HepG2 (cell line): ENCODE results near the gene TRANK1. TPM values are rescaled to one million over a fixed set of nuclear protein-coding genes. Genes with fewer than 3 reads are reported as not detected.

ENCODE experiments used
- ATAC-seq: fragments of 200-7000 bp; cut with Tn5 transposase; 3 replicates; pipeline ENCODE4 v1.9.1; 2020; ENCODE audit warnings: mild to moderate bottlenecking, moderate library complexity
- BruUV-seq: library from RNA; stranded (reverse); fragments of 400-500 nt; replicated peaks from 2 replicates; lab custom pipeline; 2021; lab: Mats Ljungman, UMichigan
- CTCF ChIA-PET: fragments of 300-600 bp; formaldehyde crosslinking; extraction: SDS; loops from one replicate; lab custom pipeline; 2021; ENCODE audit warnings: low total read pairs, inconsistent platforms, low intra/inter-chr PET ratio; lab: Yijun Ruan, JAX
- POLR2A ChIA-PET: fragments of 350-600 bp; sonication (Branson Sonifier 250); formaldehyde crosslinking; loops from one replicate; lab custom pipeline; 2020; ENCODE audit warnings: antibody characterized with exemption, inconsistent platforms; lab: Yijun Ruan, JAX
- DNase-seq: peaks from one replicate; pipeline ENCODE4 v3.0.0-alpha.2; 2015; ENCODE audit warnings: low spot score
- FAIRE-seq: peaks from 3 replicates; lab custom pipeline; 2011; peaks lifted over from hg19 to GRCh38; lab: Jason Lieb, UNC
- H2AFZ ChIP-seq: one replicate; pipeline ENCODE4 v1.6.1; 2011; ENCODE audit warnings: low read length, inconsistent platforms
- H3K27ac ChIP-seq: fragments of 300-600 bp; 3 replicates; pipeline ENCODE4 v1.8.0; 2011; ENCODE audit warnings: mixed run types, mild to moderate bottlenecking, mixed read lengths, low read length, inconsistent platforms; ENCODE audit not compliant: insufficient read depth; ENCODE audit errors: extremely low read length
- H3K27me3 ChIP-seq, 2 experiments: fragments of 200-600 bp in 1 of 2; 2 replicates in 1 of 2; 3 replicates in 1 of 2; pipeline versions ENCODE4 v1.6.0 to v1.8.0; 2011; ENCODE audit warnings: low read length in 2 of 2, mild to moderate bottlenecking in 2 of 2, moderate library complexity in 2 of 2, inconsistent platforms in 1 of 2; ENCODE audit not compliant: insufficient read depth in 2 of 2, control insufficient read depth in 1 of 2
- H3K36me3 ChIP-seq, 2 experiments: fragments of 200-600 bp in 1 of 2; replicated peaks in 1 of 2; 2 replicates in 1 of 2; 3 replicates in 1 of 2; pipeline versions ENCODE4 v1.5.1 to v1.8.0; 2011; ENCODE audit warnings: low read length in 2 of 2, inconsistent platforms in 1 of 2; ENCODE audit not compliant: insufficient read depth in 2 of 2, control insufficient read depth in 1 of 2
- H3K4me1 ChIP-seq: 2 replicates; pipeline ENCODE4 v1.5.1; 2012; ENCODE audit warnings: low read length, inconsistent platforms; ENCODE audit not compliant: insufficient read depth
- H3K4me2 ChIP-seq: 2 replicates; pipeline ENCODE4 v1.6.0; 2011; ENCODE audit warnings: low read depth, low read length, inconsistent platforms
- H3K4me3 ChIP-seq, 3 experiments: fragments of 200-600 bp in 1 of 3; sonication (generic), shearing (Covaris generic) in 1 of 3; replicated peaks in 1 of 3; 2 replicates each; pipeline ENCODE4 v1.5.1; 2011 to 2016; ENCODE audit warnings: low read length in 3 of 3, inconsistent platforms in 2 of 3, low read depth in 2 of 3, mild to moderate bottlenecking in 2 of 3, control low read depth in 1 of 3, mixed read lengths in 1 of 3; ENCODE audit not compliant: insufficient read depth in 1 of 3
- H3K79me2 ChIP-seq: one replicate; pipeline ENCODE4 v1.6.1; 2011; ENCODE audit warnings: low read length, inconsistent platforms; ENCODE audit not compliant: insufficient read depth
- H3K9ac ChIP-seq: 2 replicates; pipeline ENCODE4 v1.6.0; 2011; ENCODE audit warnings: mild to moderate bottlenecking, low read depth, low read length, inconsistent platforms; ENCODE audit not compliant: insufficient read depth
- H3K9me3 ChIP-seq: 2 replicates; pipeline ENCODE4 v1.5.1; 2012; ENCODE audit warnings: mild to moderate bottlenecking, low read length
- H4K20me1 ChIP-seq: 2 replicates; pipeline ENCODE4 v1.6.0; 2011; ENCODE audit warnings: inconsistent platforms, mild to moderate bottlenecking, low read length, moderate library complexity; ENCODE audit not compliant: insufficient read depth
- ELF4 ChIP-seq: sonication (generic); formaldehyde crosslinking; IDR thresholded peaks from 2 replicates; pipeline ENCODE4 v1.5.0; 2020; ENCODE audit warnings: missing genetic modification reagents, mild to moderate bottlenecking, moderate library complexity, borderline replicate concordance
- HOMEZ ChIP-seq: IDR thresholded peaks from 2 replicates; pipeline ENCODE4 v1.6.1; 2016; ENCODE audit warnings: low read depth
- MYC ChIP-seq: sonication (generic); formaldehyde crosslinking; IDR thresholded peaks from 2 replicates; pipeline ENCODE4 v1.9.0; 2021; ENCODE audit warnings: missing genetic modification reagents, borderline replicate concordance
- RERE ChIP-seq: IDR thresholded peaks from 2 replicates; pipeline ENCODE4 v1.6.1; 2016; ENCODE audit warnings: low read depth, missing genetic modification reagents, missing compliant biosample characterization
- ZBTB14 ChIP-seq: sonication (generic); formaldehyde crosslinking; IDR thresholded peaks from 2 replicates; pipeline ENCODE4 v1.4.0; 2020; ENCODE audit warnings: missing genetic modification reagents
- ZNF276 ChIP-seq: sonication (generic); formaldehyde crosslinking; IDR thresholded peaks from 2 replicates; pipeline ENCODE4 v1.4.0; 2020; ENCODE audit warnings: mild to moderate bottlenecking, low read depth, missing genetic modification reagents
- ZNF33A ChIP-seq: sonication (generic); formaldehyde crosslinking; IDR thresholded peaks from 2 replicates; pipeline ENCODE4 v1.5.1; 2020; ENCODE audit warnings: missing genetic modification reagents, mild to moderate bottlenecking, moderate library complexity, borderline replicate concordance
- ZNF761 ChIP-seq: sonication (generic); formaldehyde crosslinking; conservative IDR thresholded peaks from 2 replicates; pipeline ENCODE4 v1.4.0; 2020; ENCODE audit warnings: mild to moderate bottlenecking, missing genetic modification reagents
- WGBS: methylation state at CpG from one replicate; pipeline ENCODE4 v1.1.6; 2017; ENCODE audit warnings: low lambda C conversion rate; 5-methylcytosine and 5-hydroxymethylcytosine counted together
- in situ Hi-C: cut with HindIII; loops from 2 replicates; pipeline ENCODE4 v1.10.0; 2017; ENCODE audit warnings: low pct_unique_long_range_greater_than_20kb; ENCODE audit not compliant: extremely low pct_ligation_motif_present
- intact Hi-C: fragments of 100-400 bp; cut with micrococcal nuclease; formaldehyde crosslinking; loops from one replicate; pipeline ENCODE4 v1.10.0; 2022; ENCODE audit not compliant: unreplicated experiment
- polyA plus RNA-seq, 8 experiments: library from polyadenylated mRNA; depleted of rRNA in 3 of 8; stranded (reverse) in 7 of 8; unstranded in 1 of 8; fragments of >200 nt; fragmentation: Illumina TruSeq in 4 of 8; extraction: Trizol in 4 of 8; gene quantifications; 2 replicates each; pipeline versions ENCODE4 v1.2.1 to v1.2.3, GENCODE V29; 2011 to 2016; ENCODE audit warnings: low read depth in 4 of 8, missing spikeins in 1 of 8, mixed read lengths in 1 of 8; ENCODE audit not compliant: insufficient read depth in 1 of 8
- total RNA-seq, 5 experiments: library from RNA; depleted of rRNA; stranded (reverse); fragments of >200 nt; fragmentation: Illumina TruSeq; extraction: Trizol; gene quantifications; 2 replicates each; pipeline ENCODE4 v1.2.3, GENCODE V29; 2016; ENCODE audit warnings: low read depth in 1 of 5

Gene TRANK1
- total and polyA plus RNA-seq, 2 of the 13 experiments (the other 11 are each of a cell fraction or from before 2014, with no cell fraction given) = 0.13 to 0.32 TPM

GRCh38 chr3:36820083-36820482, 124.8 kb downstream of the TRANK1 start (continued):
- TF ChIP-seq RERE = no peak
- TF ChIP-seq ELF4 (CRISPR knock-in tag) = no peak

GRCh38 chr3:36817806-36818533, 126.9 kb downstream of the TRANK1 start:
- intact Hi-C loops (no loop called here), in situ Hi-C loops (no loop called here)
- FAIRE-seq = no peak
- ATAC-seq = no peak
- BruUV-seq = no TSS peak
- Histone ChIP-seq H3K27ac (no peak overlapping the region), H3K9ac (no peak overlapping the region), H3K36me3 (no peaks in the 10 kb centered on the region), H3K27me3 (peaks cover 1 to 12% of the 10 kb centered on the region in 2 experiments; a peak in 4 of 5 replicates), H4K20me1 (no peaks in the 10 kb centered on the region), H2AFZ (no peak overlapping the region), H3K4me1 (no peaks in the 10 kb centered on the region), H3K4me3 (no peak overlapping the region), H3K79me2 (no peaks in the 10 kb centered on the region), H3K4me2 (no peak overlapping the region), H3K9me3 (no peaks in the 10 kb centered on the region)
- DNase-seq = no peak
- WGBS = 2% methylated on average over 4 of the region's 6 CpGs
- ChIA-PET CTCF (no interaction called here), POLR2A (no interaction called here)
- no peak for TF ChIP-seq ZNF33A (CRISPR knock-in tag)
- TF ChIP-seq ZBTB14 (CRISPR knock-in tag) = no peak
- TF ChIP-seq MYC = no peak
- TF ChIP-seq ZNF276 (CRISPR knock-in tag) = no peak
- TF ChIP-seq ZNF761 (CRISPR knock-in tag) = no peak
- no peak for TF ChIP-seq HOMEZ
